Stimulated activated naive B cell treated with anti-CD40 and anti-IgM and Interleukin-4, amounts not matched to agents 10 μg/mL and 1 μg/mL and 100 μg/mL, for 72 hours (primary cell): ENCODE measurements around the gene RBFOX2.
"Not testable (repeated sequence)": the region's sequence is repeated elsewhere in the genome, so short reads cannot be mapped to it uniquely, and the experiment has no call there.

Source experiments
- ATAC-seq, 2 donors: fragments of 150-1000 bp; cut with Tn5 transposase; replicated peaks; 2 replicates each; pipeline ENCODE4 v1.10.0; 2021; ENCODE audit warnings: moderate library complexity in 1 of 2
- DNase-seq: peaks from one replicate; pipeline ENCODE4 v3.0.0; 2021
- H3K27ac Mint-ChIP-seq: one replicate; pipeline ENCODE4 v1.8.0; 2022; ENCODE audit warnings: mild to moderate bottlenecking, mixed read lengths
- H3K27me3 Mint-ChIP-seq, 2 donors: one replicate each; pipeline ENCODE4 v1.8.0; 2022; ENCODE audit warnings: mixed read lengths in 2 of 2
- H3K36me3 Mint-ChIP-seq, 2 donors: one replicate each; pipeline ENCODE4 v1.8.0; 2022; ENCODE audit warnings: mixed read lengths in 2 of 2, mild to moderate bottlenecking in 1 of 2
- H3K4me1 Mint-ChIP-seq, 2 donors: one replicate each; pipeline ENCODE4 v1.8.0; 2022; ENCODE audit warnings: mixed read lengths in 2 of 2, mild to moderate bottlenecking in 1 of 2
- H3K4me3 Mint-ChIP-seq, 2 donors: one replicate each; pipeline ENCODE4 v1.8.0; 2022; ENCODE audit warnings: mild to moderate bottlenecking in 2 of 2, mixed read lengths in 2 of 2, moderate library complexity in 1 of 2
- H3K9me3 Mint-ChIP-seq, 2 donors: one replicate each; pipeline ENCODE4 v1.8.0; 2022; ENCODE audit warnings: mixed read lengths in 2 of 2, mild to moderate bottlenecking in 1 of 2

Gene RBFOX2

DNA sequence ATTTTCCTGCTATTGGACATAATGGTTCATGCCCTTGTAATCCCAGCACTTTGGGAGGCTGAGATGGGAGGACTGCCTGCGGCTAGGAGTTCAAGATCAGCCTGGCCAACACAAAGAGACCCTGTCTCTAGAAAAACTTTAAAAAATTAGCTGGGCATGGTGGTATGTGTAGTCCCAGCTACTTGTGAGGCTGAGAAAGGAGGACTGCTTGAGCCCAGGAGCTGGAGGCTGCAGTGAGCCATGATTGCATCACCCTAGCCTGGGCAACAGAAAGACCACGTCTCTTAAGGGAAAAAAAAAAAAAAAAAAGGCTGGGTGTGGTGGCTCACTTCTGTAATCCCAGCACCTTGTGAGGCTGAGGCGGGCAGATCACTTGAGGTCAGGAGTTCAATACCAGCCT, 217.0 kb downstream of the RBFOX2 start:
- H3K36me3 Mint-ChIP-seq, result no peaks in the 10 kb centered on the region
- no peaks in the 10 kb centered on the region for H3K27me3 Mint-ChIP-seq
- H3K9me3 Mint-ChIP-seq, result peaks cover 0 to 3% of the 10 kb centered on the region in 2 donors
- no peak overlapping the region for H3K4me3 Mint-ChIP-seq
- no peaks in the 10 kb centered on the region for H3K4me1 Mint-ChIP-seq
- ATAC-seq (no peak), DNase-seq (no peak)
- H3K27ac Mint-ChIP-seq, result no peak overlapping the region

DNA sequence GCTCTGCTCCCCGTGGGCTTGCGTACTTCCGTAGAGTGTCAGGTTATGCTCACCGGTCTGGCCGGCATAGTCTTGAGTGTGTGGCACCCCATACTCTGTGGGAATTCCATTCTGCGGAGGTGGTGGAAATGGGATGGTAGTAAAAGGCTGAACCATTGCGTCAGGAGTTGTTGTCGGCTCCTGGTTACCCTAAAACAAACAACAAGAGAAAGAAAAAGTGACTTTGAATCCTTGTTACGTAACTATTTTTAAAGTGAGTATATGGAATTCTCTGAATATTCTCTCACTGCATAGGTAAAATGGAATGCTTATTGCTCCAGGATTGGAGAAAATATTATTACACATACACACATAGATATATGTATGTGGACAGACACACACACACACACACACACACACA, 218.8 kb downstream of the RBFOX2 start:
- H3K4me3 Mint-ChIP-seq, result no peak overlapping the region
- DNase-seq, result no peak
- no peak for ATAC-seq
- H3K36me3 Mint-ChIP-seq, result no peaks in the 10 kb centered on the region
- H3K27ac Mint-ChIP-seq, result no peak overlapping the region
- H3K9me3 Mint-ChIP-seq, result peaks cover 0 to 3% of the 10 kb centered on the region in 2 donors
- H3K27me3 Mint-ChIP-seq, result no peaks in the 10 kb centered on the region
- no peaks in the 10 kb centered on the region for H3K4me1 Mint-ChIP-seq

DNA sequence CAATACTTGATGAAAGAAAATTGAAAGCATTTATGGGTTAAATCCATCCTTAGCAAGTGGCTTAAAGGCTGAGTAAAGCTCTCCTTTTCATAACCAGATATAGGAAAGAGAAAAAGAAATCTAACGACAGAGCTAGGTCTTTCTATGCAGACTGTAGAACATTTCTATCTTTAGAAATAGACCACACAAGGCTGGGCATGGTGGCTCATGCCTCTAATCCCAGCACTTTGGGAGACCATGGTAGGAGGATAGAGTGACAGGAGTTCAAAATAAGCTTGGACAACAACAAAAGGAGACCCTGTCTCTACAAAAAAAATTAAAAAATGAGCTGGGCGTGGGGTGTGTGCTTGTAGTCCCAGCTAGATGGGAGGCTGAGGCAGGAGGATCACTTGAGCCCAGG, 220.2 kb downstream of the RBFOX2 start:
- no peak overlapping the region for H3K27ac Mint-ChIP-seq
- peaks cover 0 to 4% of the 10 kb centered on the region in 2 donors for H3K36me3 Mint-ChIP-seq
- no peaks in the 10 kb centered on the region for H3K4me1 Mint-ChIP-seq
- DNase-seq (no peak), ATAC-seq (no peak)
- peaks cover 6% of the 10 kb centered on the region in 2 donors for H3K9me3 Mint-ChIP-seq
- no peak overlapping the region for H3K4me3 Mint-ChIP-seq
- H3K27me3 Mint-ChIP-seq, result no peaks in the 10 kb centered on the region

DNA sequence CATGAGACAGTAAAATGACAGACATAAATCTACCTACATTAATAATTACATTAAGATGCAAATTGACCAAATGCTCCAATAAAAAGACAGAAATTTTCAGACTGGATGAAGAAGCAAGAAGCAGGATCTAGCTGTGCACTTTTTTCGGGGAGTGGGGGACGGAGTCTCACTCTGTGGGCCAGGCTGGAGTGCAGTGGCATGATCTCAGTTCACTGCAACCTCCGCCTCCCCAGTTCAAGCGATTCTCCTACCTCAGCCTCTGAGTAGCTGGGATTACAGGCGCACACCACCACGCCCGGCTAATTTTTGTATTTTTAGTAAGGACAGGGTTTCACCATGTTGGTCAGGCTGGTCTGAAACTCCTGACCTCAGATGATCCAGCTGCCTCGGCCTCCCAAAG, 222.0 kb downstream of the RBFOX2 start:
- not testable (repeated sequence) for H3K9me3 Mint-ChIP-seq, H3K27ac Mint-ChIP-seq, H3K4me1 Mint-ChIP-seq, H3K27me3 Mint-ChIP-seq, H3K36me3 Mint-ChIP-seq, ATAC-seq, H3K4me3 Mint-ChIP-seq, DNase-seq

DNA sequence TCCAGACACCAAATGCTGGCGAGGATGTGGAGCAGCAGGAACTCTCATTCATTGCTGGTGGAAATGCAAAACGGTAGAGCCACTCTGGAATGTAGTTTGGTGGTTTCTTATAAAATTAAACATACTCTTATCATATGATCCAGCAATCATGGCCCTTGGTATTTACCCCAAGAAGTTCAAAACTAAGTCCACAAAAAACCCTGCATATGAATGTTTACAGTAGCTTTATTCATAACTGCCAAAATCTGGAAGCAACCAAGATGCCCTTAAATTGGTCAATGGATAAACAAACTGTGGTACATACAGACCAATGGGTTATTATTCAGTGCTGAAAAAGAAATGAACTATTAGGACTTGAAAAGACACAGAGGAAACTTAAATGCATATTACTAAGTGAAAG, 223.2 kb downstream of the RBFOX2 start:
- Mint-ChIP-seq H3K4me3 (no peak overlapping the region), H3K9me3 (peaks cover 3 to 6% of the 10 kb centered on the region in 2 donors), H3K36me3 (peaks cover 0 to 4% of the 10 kb centered on the region in 2 donors), H3K4me1 (no peaks in the 10 kb centered on the region), H3K27ac (no peak overlapping the region), H3K27me3 (peaks cover 0 to 9% of the 10 kb centered on the region in 2 donors)
- ATAC-seq (no peak), DNase-seq (no peak)

DNA sequence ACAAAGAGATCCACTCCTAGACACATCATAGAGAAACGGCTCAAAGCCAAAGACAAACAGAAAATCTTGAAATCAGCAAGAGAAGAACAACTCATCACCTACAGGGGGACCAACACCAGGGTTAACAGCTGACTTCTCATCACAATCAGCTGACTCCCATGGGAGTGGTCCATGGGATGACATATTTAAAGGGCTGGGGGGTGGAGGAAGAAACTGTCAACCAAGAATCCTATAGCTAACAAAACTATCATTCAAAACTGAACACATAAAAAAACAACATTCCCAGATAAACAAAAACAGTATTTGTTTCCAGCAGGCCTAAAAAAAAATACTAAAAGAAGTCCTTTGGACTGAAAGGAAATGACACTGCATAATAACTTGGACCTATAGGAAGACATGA, 224.2 kb downstream of the RBFOX2 start:
- Mint-ChIP-seq H3K4me3 (no peak overlapping the region), H3K4me1 (no peaks in the 10 kb centered on the region), H3K9me3 (peaks cover 3 to 6% of the 10 kb centered on the region in 2 donors), H3K27me3 (peaks cover 0 to 14% of the 10 kb centered on the region in 2 donors), H3K27ac (no peak overlapping the region), H3K36me3 (peaks cover 0 to 4% of the 10 kb centered on the region in 2 donors)
- DNase-seq (no peak), ATAC-seq (no peak)

DNA sequence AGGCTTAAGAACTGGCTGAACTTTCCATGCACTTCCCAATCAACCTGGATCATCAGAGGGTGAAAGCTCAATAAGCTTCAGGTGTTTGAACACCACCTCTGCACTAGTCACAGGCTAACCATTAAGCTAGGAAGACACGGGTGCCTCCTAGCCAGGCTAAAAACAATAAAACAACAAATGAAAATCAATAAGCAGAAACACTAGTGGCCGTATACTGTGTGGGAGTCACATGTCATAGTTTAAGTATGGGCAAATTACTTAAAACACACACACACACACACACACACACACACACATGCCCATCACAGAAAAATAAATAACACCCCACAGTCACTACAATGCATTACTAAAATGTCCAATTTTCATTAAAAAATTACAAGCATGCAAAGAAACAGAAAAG, 225.7 kb downstream of the RBFOX2 start:
- ATAC-seq (no peak), DNase-seq (no peak)
- Mint-ChIP-seq H3K4me3 (no peak overlapping the region), H3K27me3 (peaks cover 0 to 14% of the 10 kb centered on the region in 2 donors), H3K9me3 (peaks cover 3 to 6% of the 10 kb centered on the region in 2 donors), H3K4me1 (no peaks in the 10 kb centered on the region), H3K27ac (no peak overlapping the region), H3K36me3 (peaks cover 0 to 4% of the 10 kb centered on the region in 2 donors)

DNA sequence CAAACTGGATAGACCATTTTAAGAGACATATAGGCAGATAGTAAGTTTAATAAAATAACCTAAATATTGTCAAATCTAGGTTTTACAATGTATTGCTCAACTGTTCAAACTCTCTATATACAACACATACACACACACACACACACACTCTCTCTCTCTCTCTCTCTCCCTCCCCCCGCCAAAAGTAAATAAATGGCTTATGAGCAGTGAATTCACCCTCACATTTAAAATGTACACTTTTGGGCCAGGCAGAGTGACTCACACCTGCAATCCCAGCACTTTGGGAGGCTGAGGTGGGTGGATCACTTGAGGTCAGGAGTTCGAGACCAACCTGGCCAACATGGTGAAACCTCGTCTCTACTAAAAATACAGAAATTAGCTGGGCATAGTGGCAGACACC, 227.3 kb downstream of the RBFOX2 start:
- not testable (repeated sequence) for DNase-seq, ATAC-seq, H3K27ac Mint-ChIP-seq, H3K4me3 Mint-ChIP-seq, H3K4me1 Mint-ChIP-seq, H3K36me3 Mint-ChIP-seq, H3K9me3 Mint-ChIP-seq
- H3K27me3 Mint-ChIP-seq, result peaks cover 0 to 14% of the 10 kb centered on the region in 2 donors

DNA sequence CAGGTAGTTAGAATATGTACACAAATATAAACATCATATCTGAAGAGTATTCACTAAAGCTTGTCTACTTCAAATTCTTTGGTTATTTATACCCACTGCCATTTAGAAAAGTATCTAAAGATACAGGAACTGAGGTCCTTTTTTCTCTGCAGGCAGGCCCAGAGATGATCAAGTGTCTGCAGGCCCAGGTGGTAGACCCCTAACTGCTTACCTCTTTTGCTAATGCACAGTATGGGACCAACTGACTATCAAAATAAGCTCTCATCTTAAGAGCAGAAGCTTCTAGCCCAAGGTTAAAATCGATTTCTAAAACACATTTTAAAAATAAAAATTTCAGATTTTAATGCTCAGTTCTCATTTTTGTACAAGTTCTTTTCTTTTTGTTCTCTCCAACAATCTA, 229.5 kb downstream of the RBFOX2 start:
- peaks cover 0 to 3% of the 10 kb centered on the region in 2 donors for H3K9me3 Mint-ChIP-seq
- H3K27ac Mint-ChIP-seq, result no peak overlapping the region
- H3K4me3 Mint-ChIP-seq, result no peak overlapping the region
- no peaks in the 10 kb centered on the region for H3K4me1 Mint-ChIP-seq
- DNase-seq (no peak), ATAC-seq (no peak)
- peaks cover 0 to 4% of the 10 kb centered on the region in 2 donors for H3K36me3 Mint-ChIP-seq
- H3K27me3 Mint-ChIP-seq, result peaks cover 0 to 14% of the 10 kb centered on the region in 2 donors

DNA sequence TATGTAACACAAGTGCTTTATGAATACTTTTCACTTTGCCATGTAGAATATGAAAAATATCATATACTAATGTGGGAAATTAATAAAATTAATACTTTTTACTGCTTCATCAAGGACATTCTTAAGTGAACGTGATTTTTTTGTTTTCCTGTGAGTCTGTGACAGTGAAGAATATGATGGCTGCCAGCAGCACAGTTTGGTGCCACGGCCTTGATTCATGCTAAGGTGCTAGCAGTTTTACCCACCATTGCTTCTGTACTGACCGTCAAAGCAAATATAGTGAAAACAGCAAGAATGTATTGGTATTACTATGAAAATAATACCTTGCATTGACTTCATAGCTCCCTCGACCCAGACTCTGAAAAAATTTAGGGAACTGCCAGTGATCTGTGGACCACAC, 231.2 kb downstream of the RBFOX2 start:
- Mint-ChIP-seq H3K36me3 (no peaks in the 10 kb centered on the region), H3K4me1 (no peaks in the 10 kb centered on the region), H3K9me3 (no peaks in the 10 kb centered on the region), H3K27ac (no peak overlapping the region), H3K27me3 (peaks cover 0 to 11% of the 10 kb centered on the region in 2 donors), H3K4me3 (no peak overlapping the region)
- DNase-seq, result no peak
- no peak for ATAC-seq

DNA sequence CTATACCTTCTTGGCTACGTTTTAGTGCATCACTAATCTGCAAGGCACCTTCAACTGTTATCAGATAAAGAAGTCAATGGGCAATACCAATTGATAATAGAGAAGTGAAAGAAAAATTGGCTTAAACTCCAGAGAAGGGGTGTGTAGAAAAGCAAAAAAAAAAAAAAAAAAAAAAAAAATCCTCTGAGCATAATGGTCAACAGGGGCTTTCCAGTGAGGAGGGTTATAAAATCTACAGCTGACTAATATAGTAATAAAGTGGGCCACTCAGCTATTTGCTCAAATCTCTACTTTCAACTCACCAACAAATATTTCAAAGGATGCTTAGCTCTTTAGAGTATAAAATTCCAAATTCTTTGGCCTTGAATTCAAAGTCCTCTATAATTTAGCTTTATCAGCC, 233.1 kb downstream of the RBFOX2 start:
- no peak overlapping the region for H3K27ac Mint-ChIP-seq
- H3K27me3 Mint-ChIP-seq, result peaks cover 0 to 8% of the 10 kb centered on the region in 2 donors
- no peaks in the 10 kb centered on the region for H3K9me3 Mint-ChIP-seq
- no peaks in the 10 kb centered on the region for H3K4me1 Mint-ChIP-seq
- H3K36me3 Mint-ChIP-seq, result no peaks in the 10 kb centered on the region
- ATAC-seq (no peak), DNase-seq (no peak)
- H3K4me3 Mint-ChIP-seq, result no peak overlapping the region

DNA sequence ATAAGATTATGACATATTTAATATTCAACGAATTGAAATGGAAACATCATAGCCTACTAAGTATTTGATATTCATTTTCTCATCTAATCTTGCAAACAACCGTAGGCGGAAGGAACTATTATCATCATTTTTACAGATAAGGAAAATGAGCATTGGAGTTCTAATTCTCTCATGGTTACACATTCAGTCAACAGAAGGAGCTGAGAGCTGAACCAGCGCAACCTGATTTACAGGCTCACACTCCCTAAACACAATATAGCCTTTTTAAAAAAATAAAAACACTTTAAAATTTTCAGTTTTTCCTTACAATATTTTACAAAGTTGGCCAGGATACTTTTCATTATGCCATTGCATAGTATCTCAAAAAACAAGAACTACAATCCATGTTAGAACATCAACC, 236.1 kb downstream of the RBFOX2 start:
- Mint-ChIP-seq H3K4me1 (no peaks in the 10 kb centered on the region), H3K9me3 (no peaks in the 10 kb centered on the region), H3K4me3 (no peak overlapping the region), H3K36me3 (no peaks in the 10 kb centered on the region), H3K27me3 (peaks cover 0 to 7% of the 10 kb centered on the region in 2 donors), H3K27ac (no peak overlapping the region)
- DNase-seq (no peak), ATAC-seq (no peak)

DNA sequence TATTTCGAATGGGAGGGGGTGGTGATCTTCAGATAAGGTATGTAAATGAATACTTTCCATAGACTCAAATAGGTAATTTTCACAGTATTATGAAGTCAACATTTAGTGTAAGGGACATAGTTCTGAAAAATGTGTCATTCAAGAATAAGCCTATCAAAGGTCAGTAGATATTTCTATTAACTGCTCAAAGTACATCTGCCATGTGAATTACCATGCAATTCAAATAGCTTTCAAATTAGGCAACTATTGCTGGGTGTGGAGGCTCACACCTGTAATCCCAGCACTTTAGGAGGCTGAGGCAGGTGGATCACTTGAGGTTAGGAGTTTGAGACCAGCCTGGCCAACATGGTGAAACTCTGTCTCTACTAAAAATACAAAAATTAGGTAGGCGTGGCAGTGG, 236.8 kb downstream of the RBFOX2 start:
- H3K4me1 Mint-ChIP-seq, H3K4me3 Mint-ChIP-seq, H3K9me3 Mint-ChIP-seq, H3K36me3 Mint-ChIP-seq, DNase-seq, ATAC-seq, H3K27me3 Mint-ChIP-seq, H3K27ac Mint-ChIP-seq: not testable (repeated sequence)

DNA sequence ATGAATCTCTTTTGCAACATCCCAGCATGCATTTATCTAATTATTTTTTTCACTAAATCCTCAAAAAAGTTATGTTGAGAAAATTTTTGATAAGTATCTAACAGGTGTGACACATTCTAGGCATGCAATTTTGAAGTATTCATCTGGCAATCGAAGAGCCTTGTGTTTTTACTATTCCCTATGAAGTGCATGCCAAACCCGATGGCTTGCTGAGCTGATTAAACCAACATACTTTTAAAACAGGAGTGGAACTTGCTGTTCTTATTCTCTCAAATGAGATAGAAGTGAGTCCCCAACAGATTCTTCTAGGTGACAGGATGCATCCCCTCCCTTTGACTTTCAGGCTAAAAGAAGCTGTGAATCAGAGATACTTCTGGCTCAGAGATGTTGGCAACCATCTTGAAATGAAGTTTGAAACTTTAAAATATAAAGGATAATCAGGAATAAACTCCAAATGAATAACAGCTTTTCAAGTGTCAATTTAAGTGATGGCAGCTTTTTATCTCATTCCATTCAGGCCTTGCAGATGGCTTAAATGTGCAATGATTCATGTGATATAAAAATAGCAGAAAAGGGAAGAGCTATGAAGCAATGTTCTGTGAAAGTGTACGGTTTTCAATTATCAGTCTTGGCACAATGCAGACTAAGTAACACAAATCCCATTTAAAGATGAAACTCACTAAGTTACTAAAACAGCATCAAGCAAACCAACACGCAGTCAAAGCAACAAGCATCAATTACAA, 243.3 kb downstream of the RBFOX2 start:
- no peaks in the 10 kb centered on the region for H3K9me3 Mint-ChIP-seq
- H3K27ac Mint-ChIP-seq, result no peak overlapping the region
- no peak overlapping the region for H3K4me3 Mint-ChIP-seq
- H3K36me3 Mint-ChIP-seq, result no peaks in the 10 kb centered on the region
- no peak for ATAC-seq
- no peaks in the 10 kb centered on the region for H3K4me1 Mint-ChIP-seq
- no peak for DNase-seq
- peaks cover 11 to 13% of the 10 kb centered on the region in 2 donors for H3K27me3 Mint-ChIP-seq

DNA sequence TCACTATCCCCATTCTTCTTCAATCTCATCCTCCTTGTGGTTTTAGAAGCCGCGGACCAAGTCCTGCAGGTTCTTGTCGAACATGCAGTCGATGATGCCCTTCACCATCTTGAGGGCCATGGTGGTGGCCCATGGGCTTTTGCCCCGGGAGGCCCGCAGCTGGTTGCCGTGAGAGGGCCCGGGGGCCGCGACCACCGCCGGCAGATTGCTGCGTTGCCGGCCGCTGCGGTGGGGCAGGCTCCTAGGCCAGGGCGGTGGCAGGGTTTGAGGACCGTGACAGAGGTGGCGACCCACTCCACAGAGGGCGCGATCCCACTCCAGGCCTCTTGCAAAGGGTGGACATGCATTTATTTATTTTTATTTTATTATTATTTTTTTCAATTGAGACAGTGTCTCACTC, 244.0 kb downstream of the RBFOX2 start:
- ATAC-seq, result no peak
- no peaks in the 10 kb centered on the region for H3K9me3 Mint-ChIP-seq
- no peaks in the 10 kb centered on the region for H3K4me1 Mint-ChIP-seq
- DNase-seq, result no peak
- H3K27ac Mint-ChIP-seq, result no peak overlapping the region
- H3K36me3 Mint-ChIP-seq, result no peaks in the 10 kb centered on the region
- no peak overlapping the region for H3K4me3 Mint-ChIP-seq
- peaks cover 9 to 13% of the 10 kb centered on the region in 2 donors for H3K27me3 Mint-ChIP-seq
